ENCODE results near the gene ALG1L2. TPM values are rescaled to one million over a fixed set of nuclear protein-coding genes. Genes with fewer than 3 reads are reported as not detected.
"Not testable (repeated sequence)": the region's sequence is repeated elsewhere in the genome, so short reads cannot be mapped to it uniquely, and the experiment has no call there.

Gene ALG1L2
- total RNA-seq, 1 donor from 2014 or later, result not detected

DNA sequence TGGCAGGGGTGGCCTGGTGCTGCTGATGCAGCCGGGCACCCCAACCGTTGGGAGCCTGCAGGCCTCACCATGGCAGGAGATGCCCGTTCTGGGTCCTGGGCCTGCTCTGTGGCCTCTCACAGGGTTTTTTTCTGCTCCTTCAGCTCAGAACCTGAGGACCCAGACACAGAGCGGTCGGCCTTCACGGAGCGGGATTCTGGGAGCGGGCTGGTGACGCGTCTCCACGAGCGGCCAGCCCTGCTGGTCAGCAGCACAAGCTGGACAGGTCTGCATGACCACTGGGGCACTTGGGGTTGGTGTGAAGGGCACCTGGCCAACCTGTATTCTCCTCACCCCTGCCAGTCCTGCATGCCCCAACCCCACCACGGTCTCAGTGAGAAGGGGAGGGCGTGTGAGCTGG is 10.3 kb downstream of the ALG1L2 start:
- intact Hi-C loops (cut with DNase I), result no loop called here
- no peak for DNase-seq (ENCODE audit: low spot score)

DNA sequence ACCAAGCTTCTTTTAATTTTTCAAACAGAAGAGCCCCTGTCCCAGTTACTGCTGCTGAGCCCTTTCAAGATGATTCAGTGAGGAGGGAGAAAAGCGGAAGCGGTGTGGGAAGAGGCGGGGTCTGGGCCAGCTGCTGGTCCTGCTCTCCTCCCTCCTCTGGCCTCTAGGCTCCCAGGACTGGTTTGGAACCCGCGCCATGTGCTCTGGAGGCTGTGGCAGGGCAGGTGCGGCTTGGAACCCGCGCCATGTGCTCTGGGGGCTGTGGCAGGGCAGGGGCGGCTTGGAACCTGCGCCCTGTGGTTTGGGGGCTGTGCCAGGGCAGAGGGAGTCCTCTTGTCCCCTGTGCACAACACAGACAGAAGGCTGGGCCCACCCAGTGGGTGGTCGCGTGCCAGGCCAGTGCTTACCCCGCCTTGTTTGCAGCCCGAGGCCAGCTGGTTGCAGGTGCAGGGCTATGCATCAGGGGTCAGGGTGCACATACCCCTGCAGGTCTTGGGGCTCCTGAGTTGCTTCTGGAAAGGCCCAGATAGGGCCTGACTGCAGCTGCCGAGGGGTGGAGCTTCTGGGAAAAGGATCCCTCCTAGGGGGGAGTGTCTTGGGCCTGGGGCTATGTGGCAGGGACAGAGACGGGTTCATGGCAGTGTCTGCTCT is 12.2 kb downstream of the ALG1L2 start:
- DNase-seq (ENCODE audit: low spot score), result no peak
- intact Hi-C loops (cut with DNase I), result no loop called here

DNA sequence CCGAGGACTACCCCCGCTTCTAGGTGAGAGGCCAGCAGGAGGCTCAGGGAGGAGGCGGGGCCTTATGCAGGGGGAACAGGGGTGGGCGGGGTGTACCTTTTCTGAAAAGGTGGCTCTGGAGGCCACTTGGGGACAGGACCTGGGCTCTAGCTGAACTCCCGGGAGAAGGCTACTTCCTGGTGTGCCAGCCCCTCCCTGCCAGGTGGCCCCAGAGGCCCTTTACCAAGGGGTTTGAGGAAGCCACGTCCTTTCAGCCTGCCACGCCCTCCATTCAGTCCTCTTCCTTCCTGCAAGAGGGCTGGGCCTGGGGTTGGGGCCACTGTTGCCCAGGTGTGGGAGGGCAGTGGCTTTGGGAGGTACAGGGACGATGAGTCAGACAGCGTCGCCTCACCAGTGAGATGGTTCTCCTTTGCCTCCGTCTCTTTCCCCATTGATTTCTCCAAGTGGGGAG is 12.9 kb downstream of the ALG1L2 start:
- intact Hi-C loops (cut with DNase I), result not testable (repeated sequence)
- DNase-seq (ENCODE audit: low spot score), result peak; percentile 88

DNA sequence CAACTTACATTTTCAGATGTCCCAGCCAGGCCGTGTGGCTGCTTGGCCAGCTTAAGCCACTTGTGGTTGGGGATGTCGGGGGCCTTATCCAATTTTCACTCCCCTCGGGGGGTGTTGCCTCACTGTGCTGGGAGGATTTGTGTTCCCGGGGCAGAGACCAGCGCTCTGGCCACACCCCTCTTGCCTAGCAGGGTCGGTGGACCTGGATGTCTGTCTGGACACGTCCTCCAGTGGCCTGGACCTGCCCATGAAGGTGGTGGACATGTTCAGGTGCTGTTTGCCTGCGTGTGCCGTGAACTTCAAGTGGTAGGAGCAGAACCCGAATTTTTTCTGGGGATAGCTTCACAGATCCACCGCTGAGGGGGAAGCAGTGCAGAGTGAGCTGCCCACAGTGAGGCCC is 14.2 kb downstream of the ALG1L2 start:
- intact Hi-C loops (cut with DNase I); DNase-seq (ENCODE audit: low spot score): not testable (repeated sequence)

DNA sequence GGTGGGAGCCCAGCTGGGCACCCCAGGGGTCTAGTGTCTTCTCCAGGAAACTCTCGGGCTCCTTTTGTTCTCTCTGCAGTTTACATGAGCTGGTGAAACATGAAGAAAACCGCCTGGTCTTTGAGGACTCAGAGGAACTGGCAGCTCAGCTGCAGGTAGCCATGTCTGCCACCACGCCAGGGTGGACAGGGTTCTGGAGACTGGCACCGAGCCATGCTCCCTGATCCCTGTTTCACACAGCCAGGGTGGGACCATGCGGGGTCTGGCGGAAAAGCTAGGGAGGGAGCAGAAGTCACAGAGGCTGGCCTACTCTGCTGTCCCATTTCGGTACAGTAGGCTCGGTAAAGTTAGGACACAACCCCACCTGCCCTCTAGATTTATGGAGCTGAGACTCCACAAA is 15.5 kb downstream of the ALG1L2 start:
- intact Hi-C loops (cut with DNase I), result not testable (repeated sequence)

DNA sequence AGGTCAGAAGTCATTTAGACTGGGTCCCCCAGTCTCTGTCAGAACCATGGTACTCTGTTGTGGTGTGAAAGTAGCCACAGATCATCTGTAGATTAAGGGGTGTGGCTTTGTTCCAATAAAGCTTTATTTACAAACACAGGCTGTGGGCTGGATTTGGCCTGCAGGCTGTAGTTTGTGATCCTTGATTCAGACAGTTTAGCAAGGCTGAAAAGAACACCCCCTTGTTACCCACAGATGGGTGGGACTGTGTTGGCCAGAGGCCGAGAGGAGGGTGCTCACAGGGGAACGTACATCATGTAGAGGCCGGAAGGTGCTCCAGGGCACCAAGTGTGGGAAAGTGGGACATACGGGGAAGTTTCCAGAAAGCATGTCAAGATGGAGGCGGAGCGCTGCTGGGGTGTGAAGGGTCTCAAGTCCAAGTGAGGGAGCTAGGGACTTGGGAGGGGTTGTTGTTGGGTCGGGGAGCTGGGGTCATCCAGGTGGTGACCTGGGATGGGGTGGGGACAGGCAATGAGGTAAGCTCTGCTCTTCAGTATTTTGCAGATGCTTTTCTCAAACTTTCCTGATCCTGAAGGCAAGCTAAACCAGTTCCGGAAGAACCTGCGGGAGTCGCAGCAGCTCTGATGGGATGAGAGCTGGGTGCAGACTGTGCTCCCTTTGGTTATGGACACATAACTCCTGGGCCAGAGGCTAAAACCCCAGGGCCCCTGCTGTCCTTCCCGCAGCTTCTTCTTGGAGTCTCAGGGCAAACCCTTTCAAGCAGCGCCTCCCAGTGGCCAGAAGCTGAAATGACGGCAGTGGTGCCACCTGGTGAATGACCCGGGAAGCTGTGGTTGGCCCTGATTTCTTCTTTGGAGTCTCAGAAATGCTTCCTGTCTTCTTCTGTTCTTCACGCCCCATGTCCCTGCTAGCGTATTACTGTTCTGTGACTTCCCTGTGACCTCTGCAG is 16.3 kb downstream of the ALG1L2 start:
- intact Hi-C loops (cut with DNase I), result not testable (repeated sequence)

More for the DNA sequence above, 15.5 kb downstream of the ALG1L2 start:
- not testable (repeated sequence) for DNase-seq (ENCODE audit: low spot score)

DNA sequence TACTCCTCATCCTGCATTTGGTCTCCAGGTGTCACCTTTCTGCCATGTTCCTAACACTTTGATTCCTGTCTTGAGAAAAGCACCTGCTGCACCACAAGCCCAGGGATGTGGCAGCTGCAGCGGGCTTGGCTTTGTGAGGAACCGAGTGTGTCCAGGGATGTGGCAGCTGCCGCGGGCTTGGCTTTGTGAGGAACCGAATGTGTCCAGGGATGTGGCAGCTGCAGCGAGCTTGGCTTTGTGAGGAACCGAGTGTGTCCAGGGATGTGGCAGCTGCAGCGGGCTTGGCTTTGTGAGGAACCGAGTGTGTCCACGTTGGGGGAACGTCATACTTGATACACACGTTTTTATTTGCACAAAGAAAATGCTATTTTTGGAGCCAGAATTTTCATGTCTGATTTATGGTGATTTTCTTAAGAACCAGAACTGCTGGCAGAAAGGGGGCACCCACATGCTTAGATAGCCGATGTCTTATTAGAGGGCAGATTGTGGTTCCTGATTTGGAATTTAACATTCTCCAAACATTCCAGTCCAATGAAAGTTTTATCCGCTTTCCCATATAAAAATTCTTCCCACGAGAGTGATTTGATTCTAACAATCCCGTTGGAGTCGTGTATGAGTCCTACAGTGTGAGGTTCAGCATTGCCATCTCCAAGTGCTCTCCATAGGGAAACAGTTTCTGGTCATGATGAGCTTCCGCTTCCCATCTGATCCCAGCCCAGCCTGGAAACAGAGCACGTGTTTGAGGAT is 17.2 kb downstream of the ALG1L2 start:
- DNase-seq (ENCODE audit: low spot score); intact Hi-C loops (cut with DNase I): not testable (repeated sequence)

More for the DNA sequence above, 16.3 kb downstream of the ALG1L2 start:
- DNase-seq (ENCODE audit: low spot score), result not testable (repeated sequence)

DNA sequence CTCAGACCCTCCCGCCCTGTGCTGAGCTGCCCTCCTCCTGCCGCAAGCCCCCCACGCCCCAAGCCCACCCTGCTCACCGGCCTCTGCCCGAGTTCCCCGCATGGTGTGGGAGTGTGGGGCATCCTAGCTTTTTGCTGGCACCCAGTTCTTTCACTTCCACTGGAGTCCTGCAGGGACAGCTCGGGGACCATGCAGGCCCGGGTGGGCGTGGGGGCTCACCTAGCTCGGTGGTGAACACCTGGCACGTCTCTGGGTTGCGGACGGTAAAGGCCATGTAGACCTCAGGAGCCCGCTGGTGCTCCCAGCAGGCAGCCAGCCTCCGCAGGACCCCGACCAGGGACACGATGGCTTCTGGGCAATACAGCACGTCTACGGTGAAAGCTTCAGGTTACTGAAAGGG is 20.9 kb downstream of the ALG1L2 start:
- DNase-seq (ENCODE audit: low spot score); intact Hi-C loops (cut with DNase I): not testable (repeated sequence)

DNA sequence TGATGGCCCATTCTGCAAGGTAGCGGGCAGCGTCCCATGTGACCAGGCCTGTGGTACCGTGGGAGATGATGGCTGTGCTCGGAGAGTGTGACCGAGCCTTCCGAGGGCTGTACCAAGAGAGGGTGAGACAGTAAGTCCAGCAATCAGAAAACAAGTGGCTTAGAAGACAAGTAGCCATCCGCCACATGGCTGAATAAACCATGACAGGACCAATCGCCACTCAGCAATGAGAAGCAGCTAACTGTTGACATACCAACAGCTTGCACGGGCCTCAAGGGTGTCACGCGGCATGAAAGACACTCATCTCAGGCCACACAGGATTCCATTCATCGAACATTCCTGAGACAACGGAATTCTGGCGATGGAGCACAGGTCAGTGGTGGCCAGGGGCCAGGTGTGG is 22.6 kb downstream of the ALG1L2 start:
- DNase-seq (ENCODE audit: low spot score); intact Hi-C loops (cut with DNase I): not testable (repeated sequence)

DNA sequence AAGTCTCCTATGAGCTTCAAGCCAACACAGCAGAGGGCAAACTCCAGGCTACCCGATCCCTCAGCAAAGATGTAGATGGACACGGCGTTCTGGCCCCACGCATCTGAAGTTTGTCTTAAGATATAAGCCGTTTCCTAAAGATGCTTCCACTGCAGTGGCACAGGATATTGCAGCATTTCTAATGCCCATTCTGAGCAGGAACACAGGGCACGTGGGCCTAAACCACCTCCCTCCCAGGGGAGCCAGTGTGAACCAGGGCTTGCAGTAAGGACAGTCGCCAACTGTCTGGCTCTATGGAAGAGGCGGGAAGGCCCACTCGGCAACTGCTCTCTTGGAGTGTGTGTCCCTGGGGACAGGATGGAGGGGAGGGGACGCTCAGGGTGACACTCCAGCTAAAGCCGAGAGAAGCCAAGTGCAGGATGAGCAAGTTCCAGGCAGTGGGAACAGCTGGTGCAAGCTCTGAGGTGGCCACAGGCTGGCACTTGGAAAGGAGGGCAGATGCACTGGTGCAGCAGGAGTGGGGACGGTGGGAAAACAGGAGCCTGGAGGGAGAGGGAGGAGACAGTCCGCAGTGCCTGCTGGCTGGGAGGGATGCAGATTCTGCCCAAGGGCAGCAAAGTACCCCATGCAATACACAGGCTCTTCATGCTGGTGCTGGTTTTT is 25.8 kb downstream of the ALG1L2 start:
- intact Hi-C loops (cut with DNase I), result loop anchor here (5.0 kb wide), 1 partner anchor 165 kb away; no protein-coding TSS in a partner anchor
- DNase-seq (ENCODE audit: low spot score), result not testable (repeated sequence)

DNA sequence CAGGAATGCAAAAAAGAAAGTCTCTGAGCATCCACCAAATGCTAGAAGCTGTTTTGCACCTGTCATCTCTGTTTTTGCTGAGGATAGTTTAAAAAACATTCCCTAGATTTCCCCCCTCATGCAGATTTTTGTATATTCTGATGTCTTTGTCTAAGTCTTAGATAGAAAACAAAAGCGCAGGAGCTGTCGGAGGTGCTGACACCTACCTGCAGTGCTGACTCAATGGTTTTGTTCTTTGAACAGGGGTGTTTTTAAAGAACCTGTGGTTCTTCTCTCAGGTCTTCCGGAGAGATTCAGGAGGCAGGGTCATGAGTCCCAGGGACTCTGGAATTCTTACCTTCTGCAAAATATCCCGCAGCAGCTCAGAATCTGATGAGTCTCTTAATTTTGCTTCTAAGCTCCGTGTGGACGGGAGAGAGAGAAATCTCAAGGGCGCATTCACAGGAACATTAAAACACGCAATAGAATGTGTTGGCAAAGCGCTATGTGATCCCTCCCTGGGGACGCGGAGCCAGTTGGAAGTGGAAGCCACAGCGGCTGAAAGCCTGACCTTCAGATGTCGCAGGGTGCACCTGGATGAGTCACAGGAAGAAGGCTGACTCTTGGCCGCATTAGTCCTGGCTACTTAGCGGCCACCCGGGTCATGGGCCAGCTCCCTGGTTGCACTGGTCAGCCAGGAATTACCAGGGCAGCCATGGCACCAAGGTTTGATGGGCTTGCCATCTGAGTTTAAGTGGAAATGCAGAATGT is 27.4 kb downstream of the ALG1L2 start:
- intact Hi-C loops (cut with DNase I), result loop anchor here (5.0 kb wide), 1 partner anchor 167 kb away; no protein-coding TSS in a partner anchor

DNA sequence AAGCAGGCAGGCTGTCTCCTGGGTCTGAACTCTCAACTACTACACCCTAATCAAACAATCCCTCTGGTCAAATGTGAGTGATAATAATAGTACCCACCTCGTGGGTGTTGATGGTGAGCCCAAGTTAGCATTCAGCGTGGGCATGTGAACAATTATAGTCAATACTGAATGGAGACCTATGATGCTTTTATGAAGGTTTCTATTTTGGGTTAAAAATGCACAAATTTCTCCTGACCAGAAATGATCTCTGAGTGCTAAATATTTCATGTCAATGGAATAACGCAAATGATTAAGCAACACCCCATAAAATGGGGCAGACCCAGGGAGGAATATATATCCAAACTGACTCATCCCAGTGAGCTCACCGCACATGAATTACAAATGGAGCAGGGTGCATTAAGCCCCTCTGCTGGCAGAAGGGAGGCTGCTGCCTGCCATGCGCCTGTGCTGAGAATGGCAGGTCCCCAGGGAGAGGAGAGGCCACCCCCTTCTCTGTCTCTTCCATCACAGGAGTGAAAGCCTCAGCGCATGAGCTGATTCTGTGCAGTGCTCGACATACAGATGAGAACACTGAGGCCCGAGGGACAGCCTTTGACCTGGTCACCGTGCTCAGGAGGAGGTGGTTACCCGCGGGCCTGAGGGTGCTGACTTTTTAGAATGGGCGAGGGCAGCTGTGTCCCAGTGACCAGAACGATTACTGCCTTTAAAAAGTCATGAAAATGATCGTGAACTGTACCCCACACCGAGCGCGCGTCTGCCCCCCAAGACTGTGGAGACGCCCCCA is 28.9 kb downstream of the ALG1L2 start:
- intact Hi-C loops (cut with DNase I); DNase-seq (ENCODE audit: low spot score): not testable (repeated sequence)

More for the DNA sequence above, 27.4 kb downstream of the ALG1L2 start:
- DNase-seq (ENCODE audit: low spot score), result not testable (repeated sequence)

DNA sequence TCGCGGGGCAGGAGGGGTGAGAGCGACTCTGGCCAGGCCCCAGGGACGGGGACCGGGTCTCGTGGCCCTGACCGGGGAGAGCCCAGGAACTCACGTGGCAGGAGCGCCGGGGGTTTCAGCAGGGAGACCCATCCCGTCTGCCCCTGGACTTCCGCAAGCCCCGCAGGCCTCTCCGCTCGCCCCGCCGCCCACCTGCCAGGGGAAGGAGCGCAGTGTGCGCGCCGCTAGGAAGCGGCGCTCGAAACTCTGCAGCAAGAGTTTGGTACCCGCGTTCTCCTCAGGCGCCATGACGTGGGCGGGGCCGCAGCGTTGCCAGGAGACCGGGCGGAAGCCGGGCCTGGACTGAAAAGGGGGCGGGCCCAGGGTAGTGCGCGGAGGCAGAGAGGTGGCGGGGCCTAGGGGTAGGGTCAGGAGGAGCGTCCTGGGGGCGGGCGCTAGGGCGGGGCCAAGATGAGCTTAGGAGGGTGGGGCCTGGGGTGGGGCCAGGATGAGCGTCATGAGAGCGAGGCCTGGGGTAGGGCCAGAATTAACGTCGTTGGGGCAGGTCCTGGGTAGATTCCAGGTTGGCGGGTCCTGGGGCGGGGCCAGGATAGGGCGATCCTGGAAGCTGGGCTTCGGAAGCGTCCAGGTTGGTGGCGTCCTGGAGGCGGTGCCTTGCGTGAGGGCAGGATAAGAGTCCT is 29.7 kb downstream of the ALG1L2 start:
- intact Hi-C loops (cut with DNase I), result no loop called here
- peak; percentile 100 for DNase-seq (ENCODE audit: low spot score)

DNA sequence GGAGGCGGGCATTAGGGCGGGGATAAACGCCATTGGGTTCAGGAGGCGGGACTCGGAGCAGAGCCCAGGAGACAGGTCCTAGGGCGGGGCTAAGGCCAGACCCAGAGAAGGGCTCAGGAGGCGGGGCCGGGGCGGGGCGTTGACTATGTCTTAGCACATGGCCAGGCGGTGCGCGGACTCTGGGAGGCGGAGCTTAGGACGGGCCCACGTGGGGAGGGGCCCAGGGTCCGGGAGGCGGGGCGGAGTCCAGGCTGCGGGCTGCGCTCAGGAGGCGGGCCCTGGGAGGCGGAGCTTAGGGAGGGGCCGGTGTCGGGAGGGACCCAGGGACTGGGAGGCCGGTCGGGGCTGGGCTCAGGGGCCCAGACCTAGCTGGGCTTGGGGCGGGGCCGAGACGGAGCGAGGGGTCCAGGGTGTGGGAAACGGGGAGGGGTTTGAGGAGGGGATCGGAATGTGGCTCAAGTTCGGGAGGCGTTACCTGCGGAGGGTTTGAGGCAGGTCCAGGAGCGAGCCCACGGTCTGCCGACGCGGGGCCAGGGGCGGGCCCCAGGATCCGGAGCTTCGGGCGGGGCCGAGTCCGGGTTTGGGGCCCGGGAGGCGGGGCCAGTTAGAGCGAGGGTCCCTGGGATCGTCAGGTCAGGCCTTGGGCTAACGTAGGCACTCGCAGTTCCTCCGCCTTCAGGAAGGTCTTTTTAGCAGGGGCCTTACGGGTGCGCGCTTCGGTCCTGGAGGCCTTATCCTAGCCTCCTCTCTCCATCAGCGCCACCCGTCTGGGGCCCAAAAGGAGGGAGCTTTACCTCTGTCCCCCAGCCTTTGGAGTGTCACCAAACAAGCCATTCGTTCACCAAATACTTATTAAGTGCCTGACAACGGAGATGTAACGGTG is 30.5 kb downstream of the ALG1L2 start:
- intact Hi-C loops (cut with DNase I), result not testable (repeated sequence)
- DNase-seq (ENCODE audit: low spot score), result peak; percentile 100

DNA sequence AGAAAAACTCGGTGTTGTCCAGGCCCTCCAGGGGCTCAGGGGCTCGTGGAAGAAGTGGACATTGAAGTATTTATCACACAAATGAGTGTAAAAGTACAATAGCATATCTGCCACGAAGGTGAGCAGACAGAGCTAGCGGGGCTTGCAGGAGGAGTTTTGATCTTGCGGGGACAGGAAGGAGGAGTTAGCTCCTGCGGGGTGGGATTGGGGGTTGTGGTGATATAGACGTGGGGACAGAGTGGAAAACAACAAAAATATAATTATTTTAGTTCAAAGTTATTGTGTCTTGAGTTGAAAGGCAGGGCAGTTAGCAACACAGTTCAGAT is 31.1 kb downstream of the ALG1L2 start:
- DNase-seq (ENCODE audit: low spot score); intact Hi-C loops (cut with DNase I): not testable (repeated sequence)

DNA sequence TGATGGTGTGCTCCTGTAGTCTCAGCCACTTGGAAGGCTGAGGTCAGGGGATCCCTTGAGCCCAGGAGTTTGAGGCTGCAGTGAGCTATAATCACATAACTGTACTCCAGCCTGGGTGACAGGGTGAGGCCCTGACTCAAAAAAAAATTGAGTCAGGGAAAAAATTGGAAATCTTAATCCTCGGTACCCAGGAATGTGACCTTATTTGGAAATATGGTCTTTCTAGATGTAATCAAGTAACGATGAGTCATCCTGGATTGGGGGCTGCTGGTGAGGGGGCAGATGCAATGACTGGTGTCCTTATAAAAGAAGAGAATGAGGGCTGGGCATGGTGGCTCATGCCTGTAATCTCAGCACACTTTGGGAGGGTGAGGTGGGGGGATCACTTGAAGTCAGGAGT is 33.8 kb downstream of the ALG1L2 start:
- intact Hi-C loops (cut with DNase I); DNase-seq (ENCODE audit: low spot score): not testable (repeated sequence)

Data from cardiac septum (tissue), 1 donor.